Raji (cell line): ENCODE data around the gene JMJD7.

Source experiments
- POLR2A ChIP-seq: IDR thresholded peaks from 2 replicates; pipeline ENCODE4 v1.6.1; 2011; ENCODE audit warnings: low read depth, low read length, control low read depth; ENCODE audit not compliant: insufficient read depth

JMJD7 gene

GRCh38 chr15:41825145-41825544, 2.7 kb upstream of the JMJD7 start:
- TF ChIP-seq POLR2A = no peak

DNA sequence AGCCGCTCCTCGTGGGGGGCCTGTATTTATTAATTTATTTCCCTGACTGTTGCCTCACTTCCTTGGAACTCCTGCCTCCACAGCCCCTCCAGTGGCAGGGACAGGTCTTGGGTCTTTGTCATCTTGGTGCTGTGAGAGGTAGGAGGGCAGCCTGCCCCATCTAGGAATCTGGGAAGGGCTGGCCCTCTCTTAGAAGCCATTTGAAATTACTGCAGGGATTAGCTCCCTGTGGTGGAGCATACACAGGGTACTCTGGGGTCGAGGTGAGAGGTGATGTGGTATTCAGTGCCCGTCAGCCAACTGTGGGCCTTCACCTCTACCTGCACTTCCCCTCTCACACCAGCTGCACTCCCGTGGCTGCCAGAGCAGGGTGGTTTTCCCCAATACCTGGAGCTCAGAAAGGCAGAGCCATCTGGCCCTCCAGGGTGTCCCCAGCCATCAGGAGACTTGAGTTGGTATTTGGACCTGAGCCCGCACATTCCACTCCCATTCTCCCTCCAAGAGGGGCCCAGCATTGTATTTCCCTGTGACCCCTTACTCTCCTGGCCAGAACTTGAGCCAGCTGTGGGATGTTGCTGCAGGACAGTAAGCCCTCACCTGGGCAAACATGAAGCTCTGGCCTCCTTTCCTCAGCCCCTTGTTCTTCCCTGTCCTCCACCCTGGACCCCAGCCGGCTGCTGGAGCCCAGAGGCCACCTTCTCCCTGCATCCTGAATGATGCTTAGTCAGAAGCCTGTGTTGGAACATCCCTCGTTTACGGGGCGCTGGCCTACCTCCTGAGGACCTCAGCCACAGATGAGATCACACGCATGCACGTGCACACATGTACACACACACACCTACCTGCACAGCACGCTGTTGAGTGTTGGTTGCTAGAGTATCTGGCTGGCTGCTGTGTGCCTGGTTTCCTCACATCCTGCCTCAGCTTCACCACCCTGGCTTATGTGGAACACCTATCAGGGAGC, 2.0 kb upstream of the JMJD7 start:
- TF ChIP-seq POLR2A = no peak

DNA sequence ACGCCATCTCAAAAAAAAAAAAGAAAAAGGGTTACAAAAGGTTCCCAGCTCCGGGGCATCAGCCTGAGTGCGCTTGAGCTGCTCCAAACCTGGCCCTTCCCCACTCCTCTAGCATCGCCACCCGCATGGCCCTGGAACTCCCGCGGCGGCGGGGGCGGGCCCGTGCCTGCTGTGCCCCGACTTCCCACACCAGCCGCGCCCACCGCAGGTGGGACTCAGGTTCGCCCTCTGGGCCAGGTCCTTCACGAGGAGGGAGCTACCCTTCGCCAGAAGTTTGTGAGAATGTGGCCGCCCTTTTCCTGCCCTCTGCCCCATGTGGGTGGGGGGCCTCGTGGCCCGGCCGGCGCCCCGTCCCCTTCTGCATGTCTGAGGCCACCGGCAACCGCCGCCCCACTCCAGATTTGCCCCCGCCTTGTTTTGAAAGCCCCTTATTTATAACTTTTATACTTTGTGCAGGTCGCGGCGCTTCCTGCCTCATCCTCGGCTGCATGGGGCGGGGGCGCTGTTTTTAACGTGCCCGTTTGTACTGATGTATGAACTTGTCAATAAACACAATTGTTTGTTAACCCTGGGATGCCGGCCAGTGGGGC, 507 bp upstream of the JMJD7 start:
- TF ChIP-seq POLR2A = no peak

DNA sequence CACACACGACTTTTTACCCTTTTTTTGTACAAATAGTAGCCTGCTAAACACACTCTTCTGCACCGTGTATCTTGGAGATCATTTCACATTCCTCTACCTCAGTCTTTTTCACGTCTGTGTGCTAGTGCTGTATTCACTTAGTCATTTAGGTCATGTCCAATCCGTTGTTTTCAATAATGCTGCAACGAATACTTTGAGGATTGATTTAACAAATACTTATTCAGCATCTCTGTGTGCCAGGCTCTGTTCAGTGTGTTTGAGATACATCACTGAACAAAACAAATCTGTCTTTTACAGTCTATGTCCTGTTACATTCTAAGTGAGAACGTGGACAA, 882 bp downstream of the JMJD7 start:
- TF ChIP-seq POLR2A = no peak

GRCh38 chr15:41829959-41830646, 2.2 kb downstream of the JMJD7 start:
- no peak for TF ChIP-seq POLR2A

GRCh38 chr15:41832208-41832607, 4.3 kb downstream of the JMJD7 start:
- no peak for TF ChIP-seq POLR2A

DNA sequence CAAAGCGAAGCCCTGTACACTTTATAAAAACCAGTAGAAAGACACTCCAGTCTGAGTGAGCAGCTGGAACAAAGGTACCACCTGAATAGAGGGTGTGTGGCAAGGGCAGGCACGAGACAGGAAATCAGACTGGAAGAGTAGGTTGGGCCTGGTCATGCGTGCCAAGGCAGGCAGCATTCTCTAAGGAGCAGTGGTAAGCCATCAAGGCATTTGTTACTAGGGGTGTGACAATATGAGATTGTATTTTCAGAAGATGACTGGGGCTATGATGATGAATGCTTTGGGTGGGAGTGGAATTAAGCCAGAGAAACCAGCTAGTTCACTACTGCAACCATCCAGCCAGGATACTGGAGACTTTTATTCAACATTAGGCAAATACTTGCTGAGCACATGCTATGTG, 5.0 kb downstream of the JMJD7 start:
- no peak for TF ChIP-seq POLR2A

DNA sequence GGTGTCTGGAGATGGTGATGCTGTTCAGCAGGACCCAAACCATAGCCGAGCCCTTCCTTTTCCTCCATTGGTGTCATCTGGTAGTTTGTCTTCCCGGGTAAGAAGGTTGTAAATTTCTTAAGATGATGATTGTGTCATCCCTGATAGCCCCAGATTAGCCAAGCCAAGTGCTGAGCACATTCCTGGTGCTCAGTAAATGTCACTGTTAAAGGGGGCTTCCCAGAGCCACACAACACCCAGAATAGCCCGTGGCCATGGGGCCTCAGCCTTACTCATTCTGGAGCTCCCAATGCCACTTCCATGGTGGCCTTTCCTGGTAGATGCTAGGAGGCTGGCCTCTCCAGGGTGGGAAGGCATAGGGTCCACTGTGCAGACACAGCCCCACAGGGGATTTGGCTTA, 6.2 kb downstream of the JMJD7 start:
- no peak for TF ChIP-seq POLR2A

DNA sequence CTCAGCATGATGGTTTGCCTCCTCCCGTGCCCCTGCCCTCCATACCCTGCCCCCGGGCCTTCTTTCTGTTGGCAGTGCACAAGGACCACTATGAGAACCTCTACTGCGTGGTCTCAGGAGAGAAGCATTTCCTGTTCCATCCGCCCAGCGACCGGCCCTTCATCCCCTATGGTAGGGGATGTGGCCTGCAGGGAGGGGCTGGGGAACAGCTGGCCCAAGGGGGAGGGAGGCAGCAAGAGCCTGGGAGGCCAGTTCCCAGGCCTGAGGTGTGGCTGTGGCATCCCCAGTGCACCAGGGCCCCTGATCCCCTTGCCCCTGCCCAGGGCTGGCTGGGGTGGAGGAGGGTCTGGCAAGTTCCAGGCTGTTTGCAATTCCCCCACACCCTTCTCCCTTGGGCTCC, 8.2 kb downstream of the JMJD7 start:
- no peak for TF ChIP-seq POLR2A

- no peak for TF ChIP-seq POLR2A
Measured at GRCh38 chr15:41836713-41837454, 9.0 kb downstream of the JMJD7 start.

- no peak for TF ChIP-seq POLR2A
Measured at GRCh38 chr15:41838400-41838897, 10.6 kb downstream of the JMJD7 start, which contains the start of gene PLA2G4B. Gene PLA2G4B, plus strand, starts transcription at chr15:41838847. Its CDS starts 67 bp downstream, at chr15:41838914.

- no peak for TF ChIP-seq POLR2A
Measured at GRCh38 chr15:41839781-41840491, 12.0 kb downstream of the JMJD7 start.

DNA sequence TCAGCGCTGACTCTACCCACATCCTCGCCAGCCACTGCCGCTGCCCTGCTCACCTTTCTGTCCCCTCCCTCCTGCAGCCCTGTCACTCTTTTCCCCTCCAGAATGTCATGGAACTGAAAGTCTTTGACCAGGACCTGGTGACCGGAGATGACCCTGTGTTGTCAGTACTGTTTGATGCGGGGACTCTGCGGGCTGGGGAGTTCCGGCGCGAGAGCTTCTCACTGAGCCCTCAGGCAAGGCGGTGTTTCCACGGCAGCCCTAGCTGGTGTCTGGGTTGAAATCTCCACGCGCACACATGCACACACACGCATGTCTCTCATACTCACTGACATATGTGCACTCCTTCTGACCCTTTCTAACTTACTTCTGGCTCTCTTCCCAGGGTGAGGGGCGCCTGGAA, 12.8 kb downstream of the JMJD7 start:
- TF ChIP-seq POLR2A = no peak

DNA sequence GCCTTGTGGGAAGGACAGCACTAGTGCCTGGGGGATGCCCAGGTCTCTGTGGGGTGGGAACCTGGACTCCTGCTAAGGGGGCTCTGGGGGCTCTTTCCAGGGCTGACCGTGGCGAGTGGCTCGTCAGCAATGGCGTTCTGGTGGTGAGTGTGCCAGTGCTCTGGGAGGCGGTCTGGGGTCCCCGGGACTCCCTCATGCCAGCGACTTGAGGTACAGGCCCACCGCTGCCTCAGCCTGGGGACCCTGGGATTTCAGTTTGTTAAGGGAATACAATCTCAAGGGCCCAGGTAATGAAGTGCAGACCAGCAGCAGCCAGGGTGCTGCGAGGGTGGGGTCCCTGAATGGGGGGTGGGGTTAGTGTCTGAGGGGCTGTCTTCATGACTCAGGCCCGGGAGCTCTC, 13.2 kb downstream of the JMJD7 start:
- no peak for TF ChIP-seq POLR2A
